Muscle of arm (tissue), 12 donors: ENCODE data around the gene RAB22A. TPM values are rescaled to one million over a fixed set of nuclear protein-coding genes. Genes with fewer than 3 reads are reported as not detected.
A peak's percentile ranks its signal among the peaks of the same experiment; 100 is the strongest.

Experiments
- DNase-seq: peaks from one replicate; pipeline ENCODE4 v3.0.0-alpha.2; 2013
- polyA plus RNA-seq, 12 donors: library from polyadenylated mRNA; unstranded; fragments of 120-200 nt; gene quantifications; one replicate each; pipeline ENCODE4 v1.2.1, GENCODE V29; 2013; ENCODE audit not compliant: insufficient read length in 12 of 12

The RAB22A gene
- polyA plus RNA-seq, 12 donors: 9.9 to 19.5 (median 15.5) TPM; not detected in 1

- DNase-seq: no peak
Observed at GRCh38 chr20:58296051-58296837, 13.3 kb upstream of the RAB22A start.

- no peak for DNase-seq
Observed at GRCh38 chr20:58297394-58297793, 12.1 kb upstream of the RAB22A start.

GRCh38 chr20:58300321-58300720 lies 9.2 kb upstream of the RAB22A start:
- no peak for DNase-seq

- no peak for DNase-seq
Observed at GRCh38 chr20:58303547-58303946, 6.0 kb upstream of the RAB22A start.

GRCh38 chr20:58305061-58305460 lies 4.5 kb upstream of the RAB22A start:
- no peak for DNase-seq

- peak; percentile 18 for DNase-seq
Observed at GRCh38 chr20:58306421-58307261, 2.9 kb upstream of the RAB22A start.

GRCh38 chr20:58307270-58307669 lies 2.2 kb upstream of the RAB22A start:
- DNase-seq: no peak

GRCh38 chr20:58308290-58308679 lies 1.2 kb upstream of the RAB22A start:
- DNase-seq: peak; percentile 21

GRCh38 chr20:58308680-58309527 lies 611 bp upstream of the RAB22A start:
- peak; percentile 56 for DNase-seq

GRCh38 chr20:58310291-58310782 lies 822 bp downstream of the RAB22A start:
- DNase-seq: no peak

- DNase-seq: no peak
Observed at GRCh38 chr20:58312836-58313235, 3.3 kb downstream of the RAB22A start.

- DNase-seq: no peak
Observed at GRCh38 chr20:58313396-58313795, 3.9 kb downstream of the RAB22A start.

GRCh38 chr20:58321205-58321604 lies 11.7 kb downstream of the RAB22A start:
- no peak for DNase-seq

- DNase-seq: no peak
Observed at GRCh38 chr20:58322083-58322482, 12.6 kb downstream of the RAB22A start.

GRCh38 chr20:58325912-58326311 lies 16.4 kb downstream of the RAB22A start:
- no peak for DNase-seq

- DNase-seq: no peak
Observed at GRCh38 chr20:58327211-58327610, 17.7 kb downstream of the RAB22A start.

GRCh38 chr20:58328836-58329235 lies 19.3 kb downstream of the RAB22A start:
- DNase-seq: no peak

- no peak for DNase-seq
Observed at GRCh38 chr20:58329711-58330110, 20.2 kb downstream of the RAB22A start.

GRCh38 chr20:58330249-58330648 lies 20.7 kb downstream of the RAB22A start:
- DNase-seq: peak; percentile 9

- DNase-seq: peak; percentile 83
Observed at GRCh38 chr20:58330687-58331086, 21.2 kb downstream of the RAB22A start.

- DNase-seq: no peak
Observed at GRCh38 chr20:58331961-58332551, 22.5 kb downstream of the RAB22A start.
